H1 (cell line): ENCODE measurements around the gene INTS7. TPM values are rescaled to one million over a fixed set of nuclear protein-coding genes. Genes with fewer than 3 reads are reported as not detected.
"Not testable (repeated sequence)": the region's sequence is repeated elsewhere in the genome, so short reads cannot be mapped to it uniquely, and the experiment has no call there.

ENCODE experiments used
- CTCF ChIA-PET: fragments of 300-600 bp; sonication (Branson Sonifier 250); formaldehyde crosslinking; loops from one replicate; lab custom pipeline; 2021; ENCODE audit not compliant: partially characterized antibody; lab: Charles Lee
- POLR2A ChIA-PET: fragments of 300-600 bp; sonication (Branson Sonifier 250); formaldehyde crosslinking; loops from one replicate; lab custom pipeline; 2021; ENCODE audit warnings: inconsistent platforms; ENCODE audit not compliant: partially characterized antibody; lab: Charles Lee
- DNase-seq, 2 experiments: peaks; one replicate each; pipeline versions ENCODE4 v3.0.0 to v3.0.0-alpha.2; 2010 to 2022; ENCODE audit warnings: low spot score in 2 of 2, low read depth in 1 of 2, mixed read lengths in 1 of 2
- FAIRE-seq: peaks from 2 replicates; lab custom pipeline; 2011; peaks lifted over from hg19 to GRCh38; lab: Jason Lieb, UNC
- H2AFZ ChIP-seq: 2 replicates; pipeline ENCODE4 v1.8.1; 2012; ENCODE audit warnings: low read length, inconsistent platforms
- H2AK5ac ChIP-seq: 2 replicates; pipeline ENCODE4 v1.6.1; 2013; ENCODE audit warnings: low read depth, low read length
- H2BK120ac ChIP-seq: replicated peaks from 2 replicates; pipeline ENCODE3; 2013; ENCODE audit warnings: low read depth, low read length, inconsistent platforms
- H2BK12ac ChIP-seq: 2 replicates; pipeline ENCODE4 v1.6.1; 2013; ENCODE audit warnings: low read depth, low read length
- H2BK15ac ChIP-seq: 2 replicates; pipeline ENCODE4 v1.6.1; 2013; ENCODE audit warnings: low read length
- H2BK20ac ChIP-seq: 2 replicates; pipeline ENCODE4 v1.6.1; 2013; ENCODE audit warnings: low read length
- H2BK5ac ChIP-seq: 2 replicates; pipeline ENCODE4 v1.6.1; 2013; ENCODE audit warnings: low read depth, low read length
- H3K14ac ChIP-seq: 2 replicates; pipeline ENCODE4 v1.6.1; 2013; ENCODE audit warnings: inconsistent platforms; ENCODE audit not compliant: insufficient read length
- H3K18ac ChIP-seq: 2 replicates; pipeline ENCODE4 v1.6.1; 2013; ENCODE audit warnings: low read length; ENCODE audit errors: extremely low read depth
- H3K23ac ChIP-seq: 2 replicates; pipeline ENCODE4 v1.6.1; 2013; ENCODE audit warnings: inconsistent platforms; ENCODE audit not compliant: insufficient read length
- H3K23me2 ChIP-seq: 2 replicates; pipeline ENCODE4 v1.6.1; 2013; ENCODE audit warnings: low read depth, low read length
- H3K27ac ChIP-seq: 2 replicates; pipeline ENCODE4 v1.6.1; 2011; ENCODE audit warnings: low read depth, low read length, inconsistent platforms
- H3K27me3 ChIP-seq, 4 experiments: replicated peaks in 1 of 4; 1 replicate in 1 of 4; 2 replicates in 3 of 4; pipeline versions ENCODE4 v1.6.1 to v1.8.1; 2011 to 2013; ENCODE audit warnings: low read length in 3 of 4, mild to moderate bottlenecking in 3 of 4, inconsistent platforms in 2 of 4, mixed read lengths in 2 of 4, moderate library complexity in 1 of 4; ENCODE audit not compliant: control insufficient read depth in 3 of 4, insufficient read depth in 3 of 4; ENCODE audit errors: extremely low read depth in 1 of 4
- H3K36me3 ChIP-seq, 4 experiments: 2 replicates each; pipeline versions ENCODE4 v1.6.1 to v1.8.1; 2011 to 2013; ENCODE audit warnings: mild to moderate bottlenecking in 4 of 4, low read length in 3 of 4, moderate library complexity in 2 of 4, control low read depth in 1 of 4, inconsistent platforms in 1 of 4; ENCODE audit not compliant: insufficient read depth in 4 of 4, control insufficient read depth in 2 of 4
- H3K4ac ChIP-seq: replicated peaks from 2 replicates; pipeline ENCODE3; 2013; ENCODE audit warnings: low read length, low read depth, mixed read lengths, inconsistent platforms; ENCODE audit not compliant: insufficient read length
- H3K4me1 ChIP-seq, 4 experiments: replicated peaks in 1 of 4; 1 replicate in 1 of 4; 2 replicates in 3 of 4; pipeline versions ENCODE4 v1.6.1 to v1.8.1; 2011 to 2013; ENCODE audit warnings: low read length in 3 of 4, inconsistent platforms in 2 of 4, mixed read lengths in 1 of 4; ENCODE audit not compliant: insufficient read depth in 4 of 4, control insufficient read depth in 3 of 4
- H3K4me2 ChIP-seq, 2 experiments: 2 replicates each; pipeline versions ENCODE4 v1.6.1 to v1.8.1; 2011 to 2013; ENCODE audit warnings: low read depth in 2 of 2, low read length in 2 of 2, control low read depth in 1 of 2, inconsistent platforms in 1 of 2, mild to moderate bottlenecking in 1 of 2; ENCODE audit not compliant: insufficient read depth in 1 of 2
- H3K4me3 ChIP-seq, 4 experiments: fragments of 200-600, 300-600 bp in 1 of 4; sonication (generic), shearing (Covaris generic), sonication (Bioruptor Twin) in 1 of 4; 2 replicates each; pipeline versions ENCODE4 v1.5.1 to v1.8.1; 2011 to 2016; ENCODE audit warnings: low read length in 4 of 4, low read depth in 3 of 4, control low read depth in 2 of 4, inconsistent platforms in 2 of 4, mild to moderate bottlenecking in 2 of 4, mixed read lengths in 1 of 4, moderate library complexity in 1 of 4; ENCODE audit not compliant: insufficient read depth in 2 of 4; ENCODE audit errors: extremely low read depth in 1 of 4
- H3K56ac ChIP-seq: replicated peaks from 2 replicates; pipeline ENCODE3; 2013; ENCODE audit warnings: low read depth, mild to moderate bottlenecking, mixed read lengths, low read length, inconsistent platforms; ENCODE audit not compliant: insufficient read length
- H3K79me1 ChIP-seq: 2 replicates; pipeline ENCODE4 v1.6.1; 2013; ENCODE audit warnings: low read depth, low read length, control low read depth
- H3K79me2 ChIP-seq, 2 experiments: 2 replicates each; pipeline versions ENCODE4 v1.6.1 to v1.8.1; 2012 to 2013; ENCODE audit warnings: low read length in 2 of 2, mild to moderate bottlenecking in 2 of 2, inconsistent platforms in 1 of 2; ENCODE audit not compliant: insufficient read depth in 2 of 2, control insufficient read depth in 1 of 2
- H3K9ac ChIP-seq, 4 experiments: replicated peaks in 1 of 4; 1 replicate in 1 of 4; 2 replicates in 3 of 4; pipeline versions ENCODE4 v1.6.1 to v1.8.1; 2011 to 2013; ENCODE audit warnings: low read depth in 3 of 4, low read length in 3 of 4, control low read depth in 2 of 4, mild to moderate bottlenecking in 2 of 4, moderate library complexity in 2 of 4, inconsistent platforms in 1 of 4; ENCODE audit errors: extremely low read depth in 1 of 4
- H3K9me3 ChIP-seq, 2 experiments: 2 replicates each; pipeline versions ENCODE4 v1.6.1 to v1.8.1; 2012 to 2013; ENCODE audit warnings: mild to moderate bottlenecking in 2 of 2, moderate library complexity in 2 of 2, control low read depth in 1 of 2, inconsistent platforms in 1 of 2, low read depth in 1 of 2, low read length in 1 of 2, mixed read lengths in 1 of 2; ENCODE audit not compliant: insufficient read depth in 2 of 2
- H4K20me1 ChIP-seq, 2 experiments: replicated peaks in 1 of 2; 2 replicates each; pipeline versions ENCODE3 to v1.8.1; 2011 to 2013; ENCODE audit warnings: inconsistent platforms in 2 of 2, low read length in 2 of 2, mild to moderate bottlenecking in 1 of 2; ENCODE audit not compliant: insufficient read depth in 2 of 2, control insufficient read depth in 1 of 2
- H4K5ac ChIP-seq: 2 replicates; pipeline ENCODE4 v1.6.1; 2013; ENCODE audit warnings: low read length, low read depth, mixed read lengths, inconsistent platforms; ENCODE audit not compliant: insufficient read length
- H4K8ac ChIP-seq: 2 replicates; pipeline ENCODE4 v1.8.0; 2013; ENCODE audit warnings: mild to moderate bottlenecking, moderate library complexity, low read length, inconsistent platforms; ENCODE audit not compliant: insufficient read depth; ENCODE audit errors: extremely low read depth
- H4K91ac ChIP-seq: replicated peaks from 2 replicates; pipeline ENCODE3; 2013; ENCODE audit warnings: low read length, mixed read lengths, inconsistent platforms; ENCODE audit not compliant: insufficient read length
- WGBS, 2 experiments: shearing (Covaris generic) in 1 of 2; methylation state at CpG; one replicate each; pipeline versions ENCODE4 v1.1.6 to v1.1.7; 2013 to 2015; ENCODE audit warnings: low lambda C conversion rate in 2 of 2, mixed read lengths in 2 of 2, inconsistent platforms in 1 of 2, low coverage in 1 of 2, missing lambda C conversion rate in 1 of 2; ENCODE audit not compliant: insufficient replicate concordance in 2 of 2, insufficient coverage in 1 of 2, insufficient read length in 1 of 2; ENCODE audit errors: extremely low coverage in 1 of 2, missing lambda C conversion rate in 1 of 2; 5-methylcytosine and 5-hydroxymethylcytosine counted together
- polyA plus RNA-seq, 7 experiments: library from polyadenylated mRNA; depleted of rRNA in 3 of 7; stranded (reverse) in 5 of 7; unstranded in 2 of 7; fragments of >200 nt in 5 of 7; fragments of 200-250 nt in 2 of 7; gene quantifications; 1 replicate in 5 of 7; 2 replicates in 1 of 7; 4 replicates in 1 of 7; pipeline versions ENCODE4 v1.2.1 to v1.2.3, GENCODE V29; 2011 to 2013; ENCODE audit warnings: missing spikeins in 2 of 7, mixed read lengths in 2 of 7
- total RNA-seq: library from RNA; stranded (reverse); fragmentation: NEBNext Ultra II Directional; extraction: Animal tissue kit (Norgen Biotek cat#: 25700); gene quantifications from 2 replicates; pipeline ENCODE4 v1.2.1, GENCODE V29; 2021

The INTS7 gene
- total and polyA plus RNA-seq, 2 of the 8 experiments (the other 6 are each of a cell fraction or from before 2014, with no cell fraction given): 15.2 to 22.4 TPM

- H3K18ac ChIP-seq, H3K23me2 ChIP-seq, H2BK15ac ChIP-seq, DNase-seq, H3K9ac ChIP-seq, H2AFZ ChIP-seq, H3K9me3 ChIP-seq, FAIRE-seq, H3K56ac ChIP-seq, H3K4me2 ChIP-seq, H3K27ac ChIP-seq, CTCF ChIA-PET, H3K23ac ChIP-seq, H3K36me3 ChIP-seq, H3K14ac ChIP-seq, H2BK12ac ChIP-seq, H4K20me1 ChIP-seq, H4K5ac ChIP-seq, H2BK5ac ChIP-seq, H2AK5ac ChIP-seq, H3K4me3 ChIP-seq, H3K4ac ChIP-seq, H4K91ac ChIP-seq, H3K79me2 ChIP-seq, H3K4me1 ChIP-seq, H3K27me3 ChIP-seq, H3K79me1 ChIP-seq, POLR2A ChIA-PET, H4K8ac ChIP-seq, H2BK120ac ChIP-seq, H2BK20ac ChIP-seq: not testable (repeated sequence)
- 78% methylated on average over 3 of the region's 3 CpGs; no CpG with 5 or more reads in 1 of the 2 experiments for WGBS, 2 experiments
These were observed 118.9 kb downstream of the INTS7 start for GRCh38 chr1:211916458-211916857.
